HG03066 (cell line): ENCODE data around the gene HECTD4.
"Not testable (repeated sequence)": the region's sequence is repeated elsewhere in the genome, so short reads cannot be mapped to it uniquely, and the experiment has no call there.

ENCODE experiments used
- ATAC-seq: cut with Tn5 transposase; IDR thresholded peaks from one replicate; pipeline ENCODE4 v1.9.1; 2021; ENCODE audit warnings: low read depth; ENCODE audit not compliant: unreplicated experiment

HECTD4 gene

DNA sequence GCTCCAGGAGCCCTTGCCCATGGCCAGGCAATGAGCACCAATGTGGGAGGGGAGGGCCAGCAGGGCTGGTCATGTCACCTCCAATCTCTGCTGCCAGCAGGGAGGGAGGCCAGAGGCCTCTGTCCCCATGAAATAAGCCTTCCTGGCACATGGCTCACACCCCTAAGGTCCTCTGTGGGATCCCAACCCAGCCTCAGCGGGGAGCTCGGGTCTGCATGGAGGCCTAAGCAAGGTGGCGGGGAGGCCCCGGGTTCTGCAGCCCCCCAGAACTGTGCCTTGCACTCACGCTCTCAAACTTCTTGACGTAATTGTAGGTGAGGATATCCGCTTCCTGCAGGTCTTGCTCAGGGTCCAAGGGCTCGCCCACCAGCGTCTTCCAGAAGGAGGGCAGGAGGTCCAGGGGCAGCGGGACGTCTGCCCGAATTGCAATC lies 215.2 kb downstream of the HECTD4 start:
- ATAC-seq: no peak

- no peak for ATAC-seq
These were observed 215.9 kb downstream of the HECTD4 start for GRCh38 chr12:112166051-112167015.

GRCh38 chr12:112165624-112166023 lies 216.6 kb downstream of the HECTD4 start:
- ATAC-seq: no peak

DNA sequence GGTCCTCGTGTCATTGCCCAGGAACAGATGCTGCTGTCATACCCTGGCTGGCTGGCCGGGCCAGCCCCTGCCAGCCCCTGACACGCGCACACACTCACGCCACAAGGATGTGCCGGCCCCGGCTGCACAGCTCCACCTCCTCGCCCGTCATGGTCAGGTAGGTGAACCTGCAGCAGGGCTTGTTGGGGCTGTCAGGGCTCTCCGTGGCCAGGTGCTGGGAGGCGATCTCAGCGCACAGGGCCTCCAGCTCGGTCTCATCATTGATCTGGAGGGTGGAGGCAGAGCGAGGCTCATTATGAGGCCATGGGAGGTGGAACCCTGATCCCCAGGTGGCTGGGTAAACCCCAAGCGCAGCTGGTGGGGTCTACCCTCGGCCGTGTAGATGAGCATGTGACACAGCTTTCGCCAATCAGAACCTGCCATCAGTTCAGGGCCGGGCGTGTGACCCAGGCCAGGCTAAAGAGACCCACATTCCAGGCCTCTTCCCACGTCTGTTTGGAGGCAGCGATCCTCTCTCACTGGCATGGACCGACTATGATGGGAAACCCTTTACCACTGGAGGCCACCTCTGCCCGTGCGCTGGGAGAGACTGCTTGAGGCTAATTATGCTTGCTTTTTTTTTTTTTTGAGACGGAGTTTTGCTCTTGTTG lies 218.1 kb downstream of the HECTD4 start:
- no peak for ATAC-seq

GRCh38 chr12:112163471-112163991 lies 218.7 kb downstream of the HECTD4 start:
- ATAC-seq: no peak

DNA sequence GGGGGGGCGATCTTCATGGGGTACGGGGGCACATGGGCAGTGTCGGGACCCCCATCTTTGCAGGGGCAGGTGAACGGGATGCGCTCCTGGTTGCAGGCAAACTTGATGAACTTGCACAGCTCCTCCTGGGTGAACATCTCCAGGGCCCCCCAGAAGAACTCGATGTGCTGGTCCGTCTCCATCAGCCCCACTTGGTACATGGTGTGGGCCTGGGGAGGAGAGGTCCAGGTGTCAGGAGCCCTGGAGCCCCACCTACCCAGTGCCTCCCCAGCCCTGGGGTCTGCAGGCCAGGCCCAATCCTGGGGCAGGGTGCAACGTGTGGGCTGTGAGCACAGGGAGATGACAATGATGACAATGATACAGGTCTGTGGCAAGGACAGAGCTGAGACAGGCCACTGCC lies 219.2 kb downstream of the HECTD4 start:
- no peak for ATAC-seq

- no peak for ATAC-seq
These were observed 219.9 kb downstream of the HECTD4 start for GRCh38 chr12:112162241-112162790.

DNA sequence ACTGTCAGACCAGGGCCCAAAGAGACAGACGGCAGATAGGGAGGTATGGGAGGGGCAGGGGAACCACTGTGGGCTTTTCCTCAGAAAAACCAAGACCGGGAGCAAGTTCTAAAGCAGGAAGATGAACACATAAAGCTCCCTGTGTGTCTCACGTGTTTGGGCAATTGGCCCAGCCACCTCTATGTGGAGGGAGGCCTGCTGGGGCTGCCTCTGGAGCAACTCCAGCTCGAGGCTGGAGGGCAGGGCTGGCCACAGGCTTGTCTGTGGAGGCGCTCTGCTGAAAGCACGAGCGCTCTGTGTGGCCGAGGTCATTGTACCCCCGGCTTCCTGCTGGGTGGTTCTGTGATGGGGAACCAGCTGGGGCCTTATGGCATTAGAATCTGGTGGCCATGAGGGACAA lies 220.5 kb downstream of the HECTD4 start:
- ATAC-seq: no peak

GRCh38 chr12:112160611-112161010 lies 221.6 kb downstream of the HECTD4 start:
- ATAC-seq: no peak

DNA sequence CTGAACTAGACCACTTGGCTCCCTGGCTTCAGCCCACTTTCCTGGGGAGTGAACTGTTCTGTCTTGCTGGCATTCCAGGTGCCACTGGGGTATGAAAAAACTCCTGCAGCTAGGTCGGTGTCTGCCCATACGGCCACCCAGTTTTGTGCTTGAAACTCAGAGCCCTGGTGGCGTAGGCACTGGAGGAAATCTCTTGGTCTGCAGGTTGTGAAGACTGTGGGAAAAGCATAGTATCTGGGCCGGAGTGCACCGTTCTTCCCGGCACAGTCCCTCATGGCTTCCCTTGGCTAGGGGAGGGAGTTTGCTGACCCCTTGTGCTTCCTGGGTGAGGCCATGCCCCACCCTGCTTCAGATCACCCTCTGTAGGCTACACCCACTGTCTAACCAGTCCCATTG lies 223.1 kb downstream of the HECTD4 start:
- no peak for ATAC-seq

- not testable (repeated sequence) for ATAC-seq
These were observed 223.6 kb downstream of the HECTD4 start for GRCh38 chr12:112158461-112159145.

GRCh38 chr12:112153893-112154219 lies 228.4 kb downstream of the HECTD4 start:
- ATAC-seq: no peak

DNA sequence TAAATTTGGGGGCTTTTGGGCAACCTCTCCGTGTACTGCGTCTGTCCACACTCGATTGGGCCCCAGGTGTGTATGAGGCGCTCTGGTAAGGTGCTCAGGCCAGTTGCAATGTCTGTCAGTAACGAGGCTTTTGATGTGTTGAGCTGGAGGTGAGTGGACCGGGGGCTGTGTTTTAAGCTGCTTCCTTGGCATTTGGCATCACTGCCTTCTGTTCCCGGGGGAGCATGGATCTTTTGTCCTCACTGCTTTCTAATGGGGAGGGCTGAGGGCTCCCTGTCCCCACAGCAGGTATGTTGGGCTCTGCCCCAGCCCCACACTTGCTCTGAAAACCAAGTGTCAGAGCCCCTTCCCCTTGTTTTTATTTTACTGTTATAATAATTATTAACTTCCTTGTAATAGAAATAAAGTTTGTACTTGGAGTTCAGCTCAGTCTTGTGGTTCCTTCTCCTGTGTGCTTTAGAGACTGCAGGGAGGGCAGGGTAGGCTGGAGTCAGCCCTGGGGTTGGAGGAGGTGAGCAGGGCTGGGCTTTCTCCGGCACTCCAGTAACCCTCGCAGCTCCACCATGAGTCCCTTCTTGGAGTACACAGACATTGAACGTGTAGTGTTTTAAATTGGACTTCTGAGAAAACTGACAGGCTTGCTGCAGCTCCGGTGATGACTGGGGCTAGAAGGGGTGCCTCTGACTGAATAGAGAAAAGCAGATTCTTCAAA lies 228.9 kb downstream of the HECTD4 start:
- no peak for ATAC-seq

DNA sequence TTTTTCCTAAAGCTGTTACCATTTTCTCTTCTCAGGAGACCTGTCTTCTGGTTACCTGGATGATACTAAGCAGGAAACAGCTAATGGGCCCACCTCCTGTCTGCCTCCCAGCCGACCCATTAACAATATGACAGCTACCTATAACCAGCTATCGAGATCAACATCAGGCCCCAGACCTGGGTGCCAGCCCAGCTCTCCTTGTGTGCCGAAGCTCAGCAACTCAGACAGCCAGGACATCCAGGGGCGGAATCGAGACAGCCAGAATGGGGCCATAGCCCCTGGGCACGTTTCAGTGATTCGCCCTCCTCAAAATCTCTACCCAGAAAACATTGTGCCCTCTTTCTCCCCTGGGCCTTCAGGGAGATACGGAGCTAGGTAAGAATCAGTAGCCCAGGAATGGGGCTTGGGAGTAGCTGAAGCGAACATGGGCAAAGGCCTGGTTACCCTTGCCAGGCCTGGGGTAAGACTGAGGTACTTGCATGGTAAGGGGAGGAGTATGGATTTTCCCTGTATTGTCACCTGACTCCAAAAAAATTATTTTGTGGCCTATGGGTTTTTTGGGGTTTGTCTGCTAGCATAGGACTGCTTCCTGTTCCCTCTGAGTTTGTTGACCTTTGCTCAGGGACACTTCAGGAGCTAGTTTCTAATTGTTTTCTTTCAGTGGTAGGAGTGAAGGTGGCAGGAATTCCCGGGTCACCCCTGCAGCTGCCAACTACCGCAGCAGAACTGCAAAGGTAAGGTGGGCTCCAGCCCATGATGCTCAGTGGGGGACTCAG lies 230.3 kb downstream of the HECTD4 start:
- no peak for ATAC-seq

- no peak for ATAC-seq
These were observed 232.6 kb downstream of the HECTD4 start for GRCh38 chr12:112149596-112149995.

GRCh38 chr12:112148031-112148513 lies 234.2 kb downstream of the HECTD4 start:
- no peak for ATAC-seq

DNA sequence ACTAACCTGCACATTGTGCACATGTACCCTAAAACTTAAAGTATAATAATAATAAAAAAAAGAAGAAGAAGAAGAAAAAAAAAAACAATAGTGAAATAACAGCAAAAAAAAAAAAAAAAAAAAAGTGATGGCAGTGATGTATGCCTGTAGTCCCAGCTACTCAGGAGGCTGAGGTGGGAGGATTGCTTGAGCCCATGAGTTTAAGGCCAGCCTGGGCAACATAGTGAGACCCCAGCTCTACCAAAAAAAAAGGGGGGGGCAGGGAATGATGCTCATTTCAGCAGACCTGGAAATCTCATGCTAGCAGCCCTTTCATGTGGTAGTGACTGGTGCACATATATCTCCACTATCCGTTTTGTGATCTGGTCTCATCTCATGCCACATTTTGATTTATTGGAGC lies 236.1 kb downstream of the HECTD4 start:
- ATAC-seq: no peak

DNA sequence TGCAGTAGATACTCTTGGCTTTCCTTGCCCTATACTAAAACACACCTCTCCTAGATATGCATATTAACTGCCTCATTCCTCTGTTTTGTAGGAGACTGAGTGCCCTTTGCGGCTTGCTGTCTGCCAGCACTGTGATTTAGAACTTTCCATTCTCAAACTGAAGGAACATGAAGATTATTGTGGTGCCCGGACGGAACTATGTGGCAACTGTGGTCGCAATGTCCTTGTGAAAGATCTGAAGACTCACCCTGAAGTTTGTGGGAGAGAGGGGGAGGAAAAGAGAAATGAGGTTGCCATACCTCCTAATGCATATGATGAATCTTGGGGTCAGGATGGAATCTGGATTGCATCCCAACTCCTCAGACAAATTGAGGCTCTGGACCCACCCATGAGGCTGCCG lies 241.5 kb downstream of the HECTD4 start:
- ATAC-seq: no peak

GRCh38 chr12:112134731-112135130 lies 247.5 kb downstream of the HECTD4 start:
- no peak for ATAC-seq
